Stimulated activated CD4-positive, alpha-beta T cell treated with anti-CD3 and anti-CD28 coated beads, Interleukin-1b, Interleukin-23, amount 100 ng/mL, for 24 hours (primary cell): ENCODE data around the gene COX4I1.

ENCODE experiments used
- DNase-seq, 4 experiments: peaks; one replicate each; pipeline ENCODE4 v3.0.0-alpha.2; 2020; ENCODE audit warnings: low read depth in 4 of 4, low spot score in 1 of 4

Gene COX4I1

GRCh38 chr16:85839681-85840240, 40.3 kb downstream of the COX4I1 start:
- DNase-seq, result no peak

GRCh38 chr16:85840395-85840794, 40.9 kb downstream of the COX4I1 start:
- no peak for DNase-seq

- no peak for DNase-seq
Observed at GRCh38 chr16:85840801-85841200, 41.3 kb downstream of the COX4I1 start.

- no peak for DNase-seq
Observed at GRCh38 chr16:85842435-85842834, 42.9 kb downstream of the COX4I1 start.

DNA sequence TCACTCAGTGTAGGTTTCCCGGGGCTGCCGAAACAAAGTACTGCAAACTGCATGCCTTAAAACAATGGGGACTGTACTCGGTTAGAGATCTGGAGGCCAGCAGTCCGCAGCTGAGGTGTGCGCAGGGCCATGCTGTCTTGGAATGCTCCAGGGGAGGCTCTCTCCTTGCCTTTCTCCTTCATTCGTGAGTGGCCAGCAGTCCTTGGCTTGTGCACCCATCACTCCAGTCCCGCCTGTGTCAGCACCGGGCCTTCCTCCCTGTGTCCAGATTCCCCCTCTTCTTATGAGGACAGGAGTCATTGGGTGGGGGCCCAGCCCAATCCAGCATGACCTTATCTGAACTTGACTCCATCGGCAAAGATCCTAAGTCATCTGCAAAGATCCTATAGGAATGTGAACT, 43.4 kb downstream of the COX4I1 start:
- DNase-seq, result no peak

DNA sequence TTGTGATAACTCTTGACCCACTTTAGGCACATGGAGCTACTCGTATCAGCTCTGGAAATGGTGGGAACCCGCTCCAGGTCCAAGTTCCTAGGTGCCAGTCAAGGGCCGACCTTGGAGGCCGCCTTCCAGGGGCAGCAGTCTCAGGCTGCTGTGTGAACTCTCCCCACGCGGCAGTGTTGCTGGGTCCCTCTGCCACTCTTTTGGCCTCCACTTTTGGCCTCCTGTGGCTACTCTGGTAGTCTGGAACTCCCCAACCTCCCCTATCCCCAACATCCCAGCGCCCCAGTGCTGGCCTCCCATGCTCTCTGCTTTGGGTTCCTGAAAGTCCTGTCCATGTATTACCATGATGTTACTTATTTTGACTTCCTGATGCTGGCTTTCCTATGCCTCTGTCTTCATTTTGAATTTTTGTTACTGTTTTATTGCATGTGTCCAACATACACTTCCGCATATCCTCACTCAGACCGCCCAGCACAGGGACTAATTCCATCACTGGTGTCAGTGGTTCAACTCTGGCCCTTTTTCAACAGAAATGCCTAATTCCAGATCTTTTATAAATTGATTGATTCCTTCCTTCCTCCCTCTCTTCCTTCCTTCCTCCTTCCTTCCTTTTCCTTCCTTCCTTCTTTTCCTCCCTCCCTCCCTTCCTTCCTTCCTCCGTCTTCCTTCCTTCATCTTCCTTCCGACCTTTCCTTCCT, 44.1 kb downstream of the COX4I1 start:
- DNase-seq, result no peak

DNA sequence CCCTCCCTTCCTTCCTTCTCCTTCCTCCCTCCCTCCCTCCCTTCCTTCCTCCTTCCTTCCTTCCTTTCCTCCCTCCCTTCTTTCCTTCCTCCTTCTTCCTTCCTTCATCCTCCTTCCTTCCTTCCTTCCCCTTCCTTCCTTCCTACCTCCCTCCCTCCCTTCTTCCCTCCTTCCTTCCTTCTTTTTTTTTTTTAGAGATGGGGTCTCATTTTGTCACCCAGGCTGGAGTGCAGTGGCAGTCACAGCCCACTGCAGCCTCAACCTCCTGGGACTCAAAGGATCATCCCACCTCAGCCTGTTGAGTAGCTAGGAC, 44.6 kb downstream of the COX4I1 start:
- DNase-seq, result no peak

- no peak for DNase-seq
Observed at GRCh38 chr16:85844786-85845185, 45.3 kb downstream of the COX4I1 start.

DNA sequence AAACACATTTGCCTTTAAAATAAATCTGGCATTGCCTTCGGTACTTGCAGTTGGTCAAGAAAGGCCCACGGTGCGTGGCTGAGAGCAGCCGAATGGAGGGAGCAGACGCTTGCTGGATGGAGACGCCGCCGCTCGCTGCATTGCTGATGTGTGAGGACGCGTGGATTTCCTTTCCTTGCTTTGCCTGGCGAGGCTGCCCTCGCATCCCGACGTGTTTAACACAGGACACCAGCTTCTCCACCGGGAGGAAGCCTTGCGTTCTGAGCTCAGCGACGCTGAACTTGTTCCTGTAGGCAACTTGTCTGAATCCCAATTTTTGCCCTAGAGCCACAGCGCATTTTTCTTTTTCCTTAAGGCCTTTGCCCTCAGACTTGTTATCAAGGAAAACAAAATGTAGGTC, 45.8 kb downstream of the COX4I1 start:
- DNase-seq, result no peak

DNA sequence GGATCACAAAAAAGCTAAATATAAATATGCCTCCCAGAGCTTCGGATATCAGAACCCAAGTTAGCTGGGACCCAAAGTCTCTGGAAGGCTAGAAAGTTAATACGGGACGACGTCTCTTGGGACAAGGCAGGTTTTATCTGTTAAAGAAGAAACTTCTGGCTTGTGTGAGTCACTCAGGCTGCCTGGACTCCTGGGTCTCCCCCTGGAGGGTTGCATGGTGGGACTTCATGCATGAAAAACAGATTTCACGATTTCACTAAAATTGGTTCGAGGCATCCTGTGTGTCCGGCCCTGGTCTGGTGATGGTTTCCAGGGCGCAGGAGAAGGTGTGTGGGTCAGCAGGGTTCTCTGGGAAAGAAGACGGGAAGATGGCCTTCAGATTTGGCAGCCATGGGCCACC, 47.0 kb downstream of the COX4I1 start:
- DNase-seq, result no peak

DNA sequence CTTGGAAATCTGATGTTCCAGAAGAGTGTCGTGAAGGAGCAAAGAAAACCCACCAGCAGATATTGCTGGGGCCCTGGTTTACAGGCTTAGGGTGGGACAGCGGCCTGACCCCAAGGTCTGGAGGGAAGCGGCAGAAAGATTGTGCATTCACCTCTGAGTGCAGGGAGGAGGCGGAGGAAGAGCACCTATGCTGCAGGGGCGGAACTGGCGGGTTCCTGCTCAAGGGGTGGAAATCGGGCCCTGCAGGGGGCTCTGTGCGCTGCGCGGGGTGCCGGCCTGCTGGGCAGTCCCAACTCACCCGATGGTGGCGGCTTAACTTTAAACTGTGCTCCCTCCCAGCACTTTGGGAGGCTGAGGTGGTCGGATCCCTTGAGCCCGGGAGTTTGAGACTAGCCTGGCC, 47.5 kb downstream of the COX4I1 start:
- DNase-seq, result no peak

- no peak for DNase-seq
Observed at GRCh38 chr16:85847681-85848601, 48.4 kb downstream of the COX4I1 start.

GRCh38 chr16:85848986-85849385, 49.5 kb downstream of the COX4I1 start:
- no peak for DNase-seq

GRCh38 chr16:85849388-85849787, 49.9 kb downstream of the COX4I1 start:
- no peak for DNase-seq

DNA sequence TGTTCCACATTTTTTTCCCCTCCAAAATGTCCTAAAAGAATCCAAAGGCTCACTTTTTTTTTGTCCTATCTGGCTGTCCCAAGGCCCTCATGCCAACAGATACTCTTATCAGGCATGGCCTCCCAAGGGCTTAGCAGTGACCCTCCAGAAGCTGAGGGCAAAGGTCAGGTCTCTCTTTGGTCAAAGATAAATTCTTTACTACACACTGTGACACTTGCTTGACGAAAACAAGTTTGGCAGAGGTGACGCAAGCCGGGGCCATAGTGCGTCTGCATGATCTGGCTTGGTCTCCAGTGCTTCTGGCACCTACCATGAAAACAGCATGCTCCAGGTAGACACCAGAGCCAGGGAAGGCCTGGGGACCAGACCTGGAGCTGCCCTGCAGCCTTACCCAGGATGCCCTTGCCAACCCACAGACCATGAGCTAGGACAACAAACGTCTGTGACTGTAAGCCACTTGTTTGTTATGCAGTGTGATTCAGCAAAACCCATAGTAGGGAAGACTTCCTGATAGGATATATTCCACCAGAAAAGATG, 50.9 kb downstream of the COX4I1 start:
- DNase-seq, result no peak

- DNase-seq, result no peak
Observed at GRCh38 chr16:85851034-85851785, 51.7 kb downstream of the COX4I1 start.

DNA sequence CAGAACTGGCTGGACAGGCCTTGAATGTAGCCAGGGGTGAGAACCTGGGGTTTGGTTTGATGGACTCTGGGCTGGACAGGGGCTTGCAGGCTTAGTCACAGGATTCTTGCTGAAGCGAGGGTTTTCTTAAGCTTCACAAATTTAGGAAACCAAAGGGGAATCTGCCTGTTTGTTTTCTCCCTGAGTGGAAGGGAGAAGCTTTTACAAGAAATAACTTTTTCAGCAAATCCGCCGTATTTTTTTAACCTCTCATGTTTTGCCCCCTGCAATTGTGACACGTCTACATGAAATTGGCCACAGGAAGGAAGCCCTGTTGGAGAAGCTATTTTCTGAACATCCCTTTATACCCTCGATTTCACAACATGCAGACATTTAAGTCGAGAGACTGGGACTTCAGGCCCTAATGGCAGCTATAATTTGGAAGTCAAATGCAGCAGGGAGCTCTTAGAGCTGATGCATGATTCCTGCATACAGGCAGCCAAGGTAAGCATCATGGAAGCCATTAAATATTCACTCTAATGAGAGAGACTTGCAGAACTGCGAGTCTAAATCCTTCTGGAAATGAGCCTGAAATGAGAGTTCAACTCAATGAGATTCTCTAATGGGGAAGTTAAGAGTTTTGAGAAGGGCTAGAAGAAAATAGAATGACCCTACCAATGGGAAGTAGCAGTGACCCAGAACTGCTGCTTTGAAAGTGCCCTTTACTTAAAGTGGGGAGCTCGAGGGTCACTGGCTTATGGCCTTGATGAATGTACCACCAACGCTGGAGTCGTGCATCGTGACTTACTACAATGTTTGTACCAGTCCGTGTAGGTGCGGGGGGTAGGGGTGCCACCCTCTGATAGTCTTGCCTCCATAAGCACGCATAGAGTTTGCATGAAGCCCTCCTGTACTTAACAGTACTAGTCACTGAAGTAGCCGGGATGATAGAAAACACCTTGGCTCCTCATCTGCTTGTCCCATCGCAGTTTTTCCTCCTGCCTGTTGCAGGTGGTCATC, 54.4 kb downstream of the COX4I1 start:
- no peak for DNase-seq

- DNase-seq, result no peak
Observed at GRCh38 chr16:85854935-85855334, 55.4 kb downstream of the COX4I1 start.

GRCh38 chr16:85856079-85856478, 56.6 kb downstream of the COX4I1 start:
- no peak for DNase-seq

GRCh38 chr16:85856585-85856984, 57.1 kb downstream of the COX4I1 start:
- no peak for DNase-seq
